Lung (tissue), 12 donors: ENCODE results near the gene LEKR1. TPM values are rescaled to one million over a fixed set of nuclear protein-coding genes. Genes with fewer than 3 reads are reported as not detected.

ENCODE experiments used
- ATAC-seq: fragments of 200-7000 bp; cut with Tn5 transposase; one replicate; pipeline ENCODE4 v1.9.1; 2020; ENCODE audit warnings: moderate number of reproducible peaks; ENCODE audit not compliant: insufficient read depth, low FRiP score
- DNase-seq, 3 donors: peaks; one replicate each; pipeline ENCODE4 v3.0.0-alpha.2; 2013 to 2017
- H3K27ac ChIP-seq, 2 donors: one replicate each; pipeline ENCODE4 v1.5.1; 2013; ENCODE audit warnings: mild to moderate bottlenecking in 2 of 2, moderate library complexity in 2 of 2, control low read depth in 1 of 2, inconsistent platforms in 1 of 2, low read depth in 1 of 2, low read length in 1 of 2
- H3K27me3 ChIP-seq, 3 donors: one replicate each; pipeline ENCODE4 v1.5.1; 2013; ENCODE audit warnings: low read length in 2 of 3; ENCODE audit not compliant: control insufficient read depth in 3 of 3, insufficient read depth in 3 of 3
- H3K36me3 ChIP-seq, 4 donors: one replicate each; pipeline ENCODE4 v1.5.1; 2013; ENCODE audit warnings: low read length in 4 of 4, mild to moderate bottlenecking in 1 of 4, moderate library complexity in 1 of 4; ENCODE audit not compliant: control insufficient read depth in 4 of 4, insufficient read depth in 4 of 4
- H3K4me1 ChIP-seq, 5 donors: one replicate each; pipeline ENCODE4 v1.5.1; 2013; ENCODE audit warnings: low read length in 5 of 5, mild to moderate bottlenecking in 2 of 5, moderate library complexity in 1 of 5; ENCODE audit not compliant: control insufficient read depth in 5 of 5, insufficient read depth in 5 of 5
- H3K4me3 ChIP-seq: one replicate; pipeline ENCODE4 v1.5.1; 2013; ENCODE audit warnings: mild to moderate bottlenecking, control low read depth, moderate library complexity
- H3K9ac ChIP-seq, 2 donors: one replicate each; pipeline ENCODE4 v1.5.1; 2013; ENCODE audit warnings: low read length in 2 of 2, control low read depth in 1 of 2; ENCODE audit not compliant: insufficient read depth in 1 of 2
- H3K9me3 ChIP-seq, 4 donors: one replicate each; pipeline ENCODE4 v1.5.1; 2013; ENCODE audit warnings: low read length in 3 of 4, mild to moderate bottlenecking in 1 of 4, moderate library complexity in 1 of 4; ENCODE audit not compliant: control insufficient read depth in 4 of 4, insufficient read depth in 3 of 4
- WGBS, 2 donors: extraction: QIAGEN DNeasy Blood & Tissue Kit; methylation state at CpG; one replicate each; pipeline ENCODE4 v1.1.7; 2013; 5-methylcytosine and 5-hydroxymethylcytosine counted together
- polyA plus RNA-seq, 2 donors: library from polyadenylated mRNA; stranded (reverse); fragments of 200-250 nt; gene quantifications; one replicate each; pipeline ENCODE4 v1.2.1, GENCODE V29; 2013
- total RNA-seq, 2 donors: library from RNA; depleted of rRNA in 1 of 2; stranded (reverse); fragments of >200 nt in 1 of 2; gene quantifications; one replicate each; pipeline ENCODE4 v1.2.1, GENCODE V29; 2014 to 2021
- TF ChIP-seq, protein P1 (sequence below): IDR thresholded peaks from 2 replicates; pipeline ENCODE4 v1.5.1; 2012; ENCODE audit warnings: mild to moderate bottlenecking; ENCODE audit errors: control extremely low read depth, extremely low read depth
- donor health status: control.
- donor health status: control.
- donor health status: Bipolar disorder and iron deficiency.
- donor health status: healthy.
- donor health status: DM: yes; HTN: yes; CAD: no.

The LEKR1 gene
- total and polyA plus RNA-seq, 4 donors = 0.71 to 5.4 (median 3.2) TPM

DNA sequence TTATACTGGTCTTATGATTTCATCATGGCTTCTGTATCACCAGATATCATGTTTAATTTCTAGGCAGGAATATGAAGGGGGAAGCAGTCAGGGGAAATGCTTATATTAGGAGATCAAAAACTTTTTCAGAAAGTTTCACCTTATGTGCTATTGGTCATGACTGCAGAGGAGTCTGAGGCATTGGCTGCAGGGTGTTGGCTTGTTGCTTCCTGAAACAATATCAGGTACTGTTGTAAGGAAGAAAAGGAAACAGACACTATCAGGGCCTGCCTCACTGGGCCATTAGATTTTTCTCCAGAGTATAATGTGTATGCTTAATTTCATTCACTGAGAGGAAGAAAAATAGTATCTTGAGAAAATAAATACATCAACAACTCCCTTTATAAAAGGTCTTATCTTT lies 34.7 kb downstream of the LEKR1 start:
- H3K27me3 ChIP-seq = no peaks in the 10 kb centered on the region
- H3K4me3 ChIP-seq = no peak overlapping the region
- no peak overlapping the region for H3K9ac ChIP-seq
- H3K4me1 ChIP-seq = no peaks in the 10 kb centered on the region
- ATAC-seq = no peak
- no peak overlapping the region for H3K27ac ChIP-seq
- no peaks in the 10 kb centered on the region for H3K9me3 ChIP-seq
- TF ChIP-seq, protein P1, sequence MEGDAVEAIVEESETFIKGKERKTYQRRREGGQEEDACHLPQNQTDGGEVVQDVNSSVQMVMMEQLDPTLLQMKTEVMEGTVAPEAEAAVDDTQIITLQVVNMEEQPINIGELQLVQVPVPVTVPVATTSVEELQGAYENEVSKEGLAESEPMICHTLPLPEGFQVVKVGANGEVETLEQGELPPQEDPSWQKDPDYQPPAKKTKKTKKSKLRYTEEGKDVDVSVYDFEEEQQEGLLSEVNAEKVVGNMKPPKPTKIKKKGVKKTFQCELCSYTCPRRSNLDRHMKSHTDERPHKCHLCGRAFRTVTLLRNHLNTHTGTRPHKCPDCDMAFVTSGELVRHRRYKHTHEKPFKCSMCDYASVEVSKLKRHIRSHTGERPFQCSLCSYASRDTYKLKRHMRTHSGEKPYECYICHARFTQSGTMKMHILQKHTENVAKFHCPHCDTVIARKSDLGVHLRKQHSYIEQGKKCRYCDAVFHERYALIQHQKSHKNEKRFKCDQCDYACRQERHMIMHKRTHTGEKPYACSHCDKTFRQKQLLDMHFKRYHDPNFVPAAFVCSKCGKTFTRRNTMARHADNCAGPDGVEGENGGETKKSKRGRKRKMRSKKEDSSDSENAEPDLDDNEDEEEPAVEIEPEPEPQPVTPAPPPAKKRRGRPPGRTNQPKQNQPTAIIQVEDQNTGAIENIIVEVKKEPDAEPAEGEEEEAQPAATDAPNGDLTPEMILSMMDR = no peak
- H3K36me3 ChIP-seq = no peaks in the 10 kb centered on the region
- no peak for DNase-seq

DNA sequence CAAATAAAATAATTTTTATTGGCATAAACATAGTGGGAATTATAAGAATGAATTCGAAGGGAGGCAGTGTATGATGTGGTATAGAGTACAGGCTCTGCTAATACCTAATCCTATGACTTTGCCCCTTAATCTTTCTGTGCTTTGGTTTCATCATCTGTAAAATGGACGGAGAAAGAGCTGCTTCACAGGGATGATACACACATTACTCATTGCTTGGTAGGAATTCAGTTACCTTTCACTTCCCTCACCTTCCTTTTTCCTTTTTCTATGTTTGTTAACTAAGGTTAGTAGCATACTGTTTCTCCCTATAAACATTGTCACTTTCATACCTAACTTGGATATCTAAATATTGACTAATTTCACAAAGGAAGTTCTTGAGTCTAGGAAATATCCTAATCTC lies 36.2 kb downstream of the LEKR1 start:
- Histone ChIP-seq H3K4me1 (no peaks in the 10 kb centered on the region), H3K4me3 (no peak overlapping the region), H3K9ac (no peak overlapping the region), H3K27ac (no peak overlapping the region), H3K36me3 (no peaks in the 10 kb centered on the region), H3K9me3 (no peaks in the 10 kb centered on the region), H3K27me3 (no peaks in the 10 kb centered on the region)
- ATAC-seq = no peak
- 84 to 85% methylated on average over 2 of the region's 2 CpGs for WGBS, 2 donors
- DNase-seq = no peak
- TF ChIP-seq, protein P1 = no peak

DNA sequence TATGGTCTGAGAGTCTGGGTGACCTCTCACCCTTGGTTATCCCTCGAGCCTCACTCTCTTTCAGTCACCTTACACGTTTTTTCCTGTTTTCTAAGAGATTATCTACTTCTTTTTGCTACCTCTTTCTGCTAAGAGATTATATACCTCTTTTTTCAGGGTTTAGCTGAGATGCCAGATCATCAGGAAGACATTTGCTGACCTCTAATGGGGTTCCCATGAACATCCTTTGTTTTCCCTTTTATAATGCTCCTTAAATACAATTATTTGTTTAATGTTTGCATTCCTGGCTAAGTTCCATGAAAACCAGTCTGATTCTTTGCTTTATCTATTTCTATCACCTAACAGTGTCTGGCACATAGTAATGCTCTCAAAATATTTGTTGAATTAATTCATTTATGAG lies 39.6 kb downstream of the LEKR1 start:
- Histone ChIP-seq H3K4me1 (no peaks in the 10 kb centered on the region), H3K36me3 (no peaks in the 10 kb centered on the region), H3K27me3 (no peaks in the 10 kb centered on the region), H3K9me3 (no peaks in the 10 kb centered on the region), H3K4me3 (no peak overlapping the region), H3K27ac (no peak overlapping the region), H3K9ac (no peak overlapping the region)
- 32 to 46% methylated on average over 2 of the region's 2 CpGs for WGBS, 2 donors
- no peak for DNase-seq
- ATAC-seq = no peak
- TF ChIP-seq, protein P1 = no peak

DNA sequence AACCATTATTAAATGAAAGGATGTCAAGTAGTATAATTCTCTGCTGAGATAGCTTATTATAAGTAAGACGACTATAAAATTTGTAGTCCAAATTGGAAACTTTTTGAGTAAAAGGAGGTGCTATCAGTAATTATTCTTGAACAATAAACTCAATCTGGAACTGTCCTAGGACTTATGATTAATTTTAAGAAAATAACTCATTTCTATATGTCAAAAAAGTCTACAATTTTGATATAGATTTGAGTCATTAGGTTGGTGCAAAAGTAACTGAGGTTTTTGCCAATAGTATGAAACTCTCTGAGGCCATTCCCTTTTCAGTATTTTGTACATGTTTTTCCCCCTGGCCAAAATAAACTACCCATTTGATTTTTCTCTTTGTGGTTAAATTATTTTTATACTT lies 41.0 kb downstream of the LEKR1 start:
- no peak for DNase-seq
- Histone ChIP-seq H3K4me1 (no peaks in the 10 kb centered on the region), H3K27me3 (no peaks in the 10 kb centered on the region), H3K9ac (no peak overlapping the region), H3K9me3 (peaks cover 0 to 4% (median 0%) of the 10 kb centered on the region in 4 donors), H3K36me3 (no peaks in the 10 kb centered on the region), H3K27ac (no peak overlapping the region), H3K4me3 (no peak overlapping the region)
- TF ChIP-seq, protein P1 = no peak
- no peak for ATAC-seq
- 75 to 85% methylated on average over 1 of the region's 1 CpG for WGBS, 2 donors
